B cell (primary cell): ENCODE measurements around the gene THAP4. TPM values are rescaled to one million over a fixed set of nuclear protein-coding genes. Genes with fewer than 3 reads are reported as not detected.

Experiments
- ATAC-seq: fragments of 200-7000 bp; cut with Tn5 transposase; one replicate; pipeline ENCODE4 v1.10.0; 2021; ENCODE audit warnings: low read depth, mild to moderate bottlenecking, moderate number of reproducible peaks, moderate library complexity
- CTCF ChIA-PET: fragments of 350-600 bp; sonication (Branson Sonifier 250); formaldehyde crosslinking; loops from one replicate; lab custom pipeline; 2021; ENCODE audit warnings: antibody characterized with exemption, inconsistent platforms; lab: Charles Lee
- POLR2A ChIA-PET: fragments of 350-600 bp; sonication (Branson Sonifier 250); formaldehyde crosslinking; loops from one replicate; lab custom pipeline; 2021; ENCODE audit warnings: antibody characterized with exemption; lab: Charles Lee
- DNase-seq: peaks from one replicate; pipeline ENCODE4 v3.0.0; 2013
- H2AFZ ChIP-seq: 2 replicates; pipeline ENCODE4 v1.6.1; 2012; ENCODE audit warnings: mild to moderate bottlenecking, low read depth, low read length; ENCODE audit not compliant: insufficient read depth, poor library complexity, severe bottlenecking
- H3K27ac ChIP-seq, 2 donors: 1 replicate in 1 of 2; 2 replicates in 1 of 2; pipeline ENCODE4 v1.5.1; 2012 to 2013; ENCODE audit warnings: low read length in 2 of 2, mild to moderate bottlenecking in 2 of 2, moderate library complexity in 1 of 2
- H3K27me3 ChIP-seq, 4 experiments: fragments of 200-600 bp in 1 of 4; sonication (generic) in 1 of 4; replicated peaks in 1 of 4; 1 replicate in 2 of 4; 2 replicates in 2 of 4; pipeline versions ENCODE4 v1.6.1 to v1.7.0; 2013 to 2016; ENCODE audit warnings: low read length in 3 of 4, mild to moderate bottlenecking in 2 of 4, mixed read lengths in 1 of 4, moderate library complexity in 1 of 4; ENCODE audit not compliant: insufficient read depth in 4 of 4, control insufficient read depth in 3 of 4; ENCODE audit errors: control extremely low read depth in 1 of 4
- H3K36me3 ChIP-seq, 2 experiments: replicated peaks in 1 of 2; 1 replicate in 1 of 2; 2 replicates in 1 of 2; pipeline versions ENCODE4 v1.6.1 to v1.7.1; 2013; ENCODE audit warnings: low read length in 1 of 2; ENCODE audit not compliant: insufficient read depth in 2 of 2, control insufficient read depth in 1 of 2; ENCODE audit errors: control extremely low read depth in 1 of 2, extremely low read depth in 1 of 2
- H3K4me1 ChIP-seq, 2 donors: fragments of 200-600 bp in 1 of 2; sonication (generic) in 1 of 2; 1 replicate in 1 of 2; 2 replicates in 1 of 2; pipeline versions ENCODE4 v1.5.1 to v1.6.1; 2013 to 2017; ENCODE audit warnings: low read length in 2 of 2; ENCODE audit not compliant: control insufficient read depth in 2 of 2, insufficient read depth in 2 of 2
- H3K4me2 ChIP-seq: replicated peaks from 2 replicates; pipeline ENCODE3; 2012; ENCODE audit warnings: mild to moderate bottlenecking, low read depth, low read length; ENCODE audit not compliant: poor library complexity, severe bottlenecking
- H3K4me3 ChIP-seq, 5 experiments: fragments of 200-600 bp in 1 of 5; sonication (generic) in 1 of 5; 1 replicate in 3 of 5; 2 replicates in 2 of 5; pipeline versions ENCODE4 v1.5.1 to v1.7.0; 2011 to 2016; ENCODE audit warnings: low read length in 4 of 5, mild to moderate bottlenecking in 4 of 5, low read depth in 2 of 5, control low read depth in 1 of 5, moderate library complexity in 1 of 5; ENCODE audit not compliant: insufficient read depth in 1 of 5; ENCODE audit errors: control extremely low read depth in 1 of 5, extremely low read depth in 1 of 5
- H3K79me2 ChIP-seq: fragments of 200-600 bp; sonication (generic); one replicate; pipeline ENCODE4 v1.6.0; 2016; ENCODE audit warnings: low read length; ENCODE audit not compliant: control insufficient read depth, insufficient read depth
- H3K9ac ChIP-seq: fragments of 200-600 bp; sonication (generic); 2 replicates; pipeline ENCODE4 v1.6.1; 2017; ENCODE audit warnings: mild to moderate bottlenecking, low read length, moderate library complexity
- H3K9me3 ChIP-seq, 3 donors: one replicate each; pipeline versions ENCODE4 v1.6.1 to v1.7.1; 2013; ENCODE audit warnings: low read length in 2 of 3; ENCODE audit not compliant: control insufficient read depth in 2 of 3, insufficient read depth in 1 of 3; ENCODE audit errors: control extremely low read depth in 1 of 3
- H4K20me1 ChIP-seq: 2 replicates; pipeline ENCODE4 v1.6.0; 2012; ENCODE audit warnings: mild to moderate bottlenecking, low read length; ENCODE audit not compliant: insufficient read depth, control insufficient read depth, poor library complexity, severe bottlenecking
- H3K27ac Mint-ChIP-seq: one replicate; pipeline ENCODE4 v1.8.0; 2021; ENCODE audit warnings: mixed read lengths
- H3K27me3 Mint-ChIP-seq: one replicate; pipeline ENCODE4 v1.8.0; 2021; ENCODE audit warnings: mixed read lengths
- H3K4me1 Mint-ChIP-seq: one replicate; pipeline ENCODE4 v1.8.0; 2021; ENCODE audit warnings: mixed read lengths
- H3K4me3 Mint-ChIP-seq: one replicate; pipeline ENCODE4 v1.8.0; 2021; ENCODE audit warnings: mixed read lengths
- H3K9me3 Mint-ChIP-seq: one replicate; pipeline ENCODE4 v1.8.0; 2022; ENCODE audit warnings: mixed read lengths; ENCODE audit not compliant: insufficient read depth
- EZH2 ChIP-seq: IDR thresholded peaks from 2 replicates; pipeline ENCODE4 v1.6.1; 2012; ENCODE audit warnings: borderline replicate concordance, low read depth, mild to moderate bottlenecking, moderate library complexity, low read length; ENCODE audit not compliant: insufficient read depth, poor library complexity, severe bottlenecking
- WGBS: methylation state at CpG from one replicate; pipeline ENCODE4 v1.1.5; 2013; ENCODE audit warnings: missing lambda C conversion rate; ENCODE audit not compliant: insufficient coverage; 5-methylcytosine and 5-hydroxymethylcytosine counted together
- intact Hi-C: fragments of 100-400 bp; cut with micrococcal nuclease; formaldehyde crosslinking; loops from one replicate; pipeline ENCODE4 v1.10.0; 2022
- polyA plus RNA-seq: library from polyadenylated mRNA; depleted of rRNA; stranded (reverse); fragments of >200 nt; gene quantifications from 2 replicates; pipeline ENCODE4 v1.2.3, GENCODE V29; 2012
- total RNA-seq, 2 donors: library from RNA; stranded (reverse); fragments of 120-200 nt in 1 of 2; gene quantifications; 1 replicate in 1 of 2; 2 replicates in 1 of 2; pipeline versions ENCODE4 v1.2.3 to v1.2.4, GENCODE V29; 2013 to 2022
- TF ChIP-seq, protein P1 (sequence below): fragments of 200-600 bp; IDR thresholded peaks from one replicate; pipeline ENCODE4 v1.8.0; 2022; ENCODE audit warnings: antibody characterized with exemption, mild to moderate bottlenecking

THAP4 gene
- total and polyA plus RNA-seq, 2 donors (not counting 1 experiment from before 2014, with no cell fraction given), result 26.5 to 41.0 TPM

DNA sequence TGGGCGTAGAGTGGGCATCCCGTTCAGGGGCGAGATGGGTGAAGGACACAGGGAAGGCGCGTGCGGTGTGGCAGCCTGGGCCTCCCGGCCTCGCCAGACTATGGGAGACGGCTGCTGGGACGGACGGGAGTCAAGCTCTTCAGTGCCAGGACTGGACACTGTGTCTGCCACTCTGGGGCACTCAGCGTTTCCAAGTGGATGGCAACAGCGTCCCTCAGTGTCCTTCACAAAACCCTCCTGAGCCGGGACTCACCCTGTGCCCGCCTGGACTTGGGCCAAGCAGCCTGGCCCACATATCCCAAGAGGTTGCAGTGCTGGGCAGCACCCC is 94.7 kb downstream of the THAP4 start:
- DNase-seq, result no peak
- Histone ChIP-seq H3K9me3 (peaks cover 0 to 12% (median 0%) of the 10 kb centered on the region in 3 donors), H3K36me3 (no peaks in the 10 kb centered on the region), H3K79me2 (no peaks in the 10 kb centered on the region), H3K4me3 (no peak overlapping the region), H3K4me2 (no peak overlapping the region), H4K20me1 (no peaks in the 10 kb centered on the region), H3K27me3 (peaks cover 0 to 59% (median 20%) of the 10 kb centered on the region in 4 experiments), H3K4me1 (peaks cover 12 to 13% of the 10 kb centered on the region in 2 donors), H3K9ac (no peak overlapping the region), H2AFZ (no peak overlapping the region), H3K27ac (no peak overlapping the region)
- peaks cover 3% of the 10 kb centered on the region for H3K4me1 Mint-ChIP-seq
- ChIA-PET CTCF (no interaction called here), POLR2A (no interaction called here)
- H3K27me3 Mint-ChIP-seq, result peaks cover 19% of the 10 kb centered on the region
- 83% methylated on average over 15 of the region's 15 CpGs for WGBS
- no peak for TF ChIP-seq EZH2
- TF ChIP-seq, protein P1, sequence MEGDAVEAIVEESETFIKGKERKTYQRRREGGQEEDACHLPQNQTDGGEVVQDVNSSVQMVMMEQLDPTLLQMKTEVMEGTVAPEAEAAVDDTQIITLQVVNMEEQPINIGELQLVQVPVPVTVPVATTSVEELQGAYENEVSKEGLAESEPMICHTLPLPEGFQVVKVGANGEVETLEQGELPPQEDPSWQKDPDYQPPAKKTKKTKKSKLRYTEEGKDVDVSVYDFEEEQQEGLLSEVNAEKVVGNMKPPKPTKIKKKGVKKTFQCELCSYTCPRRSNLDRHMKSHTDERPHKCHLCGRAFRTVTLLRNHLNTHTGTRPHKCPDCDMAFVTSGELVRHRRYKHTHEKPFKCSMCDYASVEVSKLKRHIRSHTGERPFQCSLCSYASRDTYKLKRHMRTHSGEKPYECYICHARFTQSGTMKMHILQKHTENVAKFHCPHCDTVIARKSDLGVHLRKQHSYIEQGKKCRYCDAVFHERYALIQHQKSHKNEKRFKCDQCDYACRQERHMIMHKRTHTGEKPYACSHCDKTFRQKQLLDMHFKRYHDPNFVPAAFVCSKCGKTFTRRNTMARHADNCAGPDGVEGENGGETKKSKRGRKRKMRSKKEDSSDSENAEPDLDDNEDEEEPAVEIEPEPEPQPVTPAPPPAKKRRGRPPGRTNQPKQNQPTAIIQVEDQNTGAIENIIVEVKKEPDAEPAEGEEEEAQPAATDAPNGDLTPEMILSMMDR, result no peak
- intact Hi-C loops, result no loop called here
- peak overlapping the region; percentile 54 for H3K4me3 Mint-ChIP-seq
- no peak for ATAC-seq
- H3K9me3 Mint-ChIP-seq, result no peaks in the 10 kb centered on the region
- no peak overlapping the region for H3K27ac Mint-ChIP-seq

DNA sequence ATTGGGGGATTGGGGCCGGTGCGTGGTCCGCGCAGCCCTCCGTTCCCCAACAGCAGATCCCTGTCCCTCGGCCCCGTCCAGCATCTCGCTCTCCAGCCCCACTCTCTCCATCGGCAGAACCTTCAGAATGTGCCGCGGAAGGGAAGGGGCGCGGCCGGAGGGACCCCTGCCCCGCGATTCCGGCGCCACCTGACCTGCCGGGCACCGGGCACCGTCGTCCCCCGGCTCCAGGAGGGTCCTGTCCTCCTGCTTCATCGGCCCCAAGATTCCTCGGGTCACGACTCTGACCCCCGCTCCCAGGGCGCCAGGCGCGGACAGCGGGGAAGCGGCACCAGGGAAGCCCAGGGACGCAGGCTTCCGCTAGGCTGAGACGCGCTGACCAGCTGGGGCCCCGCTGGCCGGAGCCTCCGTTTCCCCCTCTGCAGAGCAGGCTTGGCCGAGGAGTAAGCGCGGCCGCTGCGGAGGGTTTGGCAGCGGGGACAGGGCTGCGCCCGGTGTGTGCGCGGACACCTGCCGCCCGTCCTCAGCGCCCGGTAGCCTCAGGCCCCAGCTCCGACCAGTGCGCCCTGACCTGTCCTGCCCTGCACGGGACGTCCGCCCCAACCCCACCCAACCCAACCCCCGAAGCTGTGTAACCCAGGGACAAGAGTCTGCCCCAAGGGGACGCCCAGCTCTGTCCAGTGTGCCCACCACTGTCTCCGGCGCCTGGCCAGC is 95.2 kb downstream of the THAP4 start:
- 33% methylated on average over 51 of the region's 62 CpGs for WGBS
- no peak overlapping the region for H2AFZ ChIP-seq
- Mint-ChIP-seq H3K27ac (no peak overlapping the region), H3K4me3 (peak overlapping the region; percentile 54), H3K4me1 (peaks cover 3% of the 10 kb centered on the region), H3K27me3 (peaks cover 19% of the 10 kb centered on the region), H3K9me3 (no peaks in the 10 kb centered on the region)
- no peak for DNase-seq
- TF ChIP-seq EZH2, result no peak
- TF ChIP-seq, protein P1, result no peak
- ChIA-PET POLR2A (no interaction called here), CTCF (no interaction called here)
- no peaks in the 10 kb centered on the region for H3K79me2 ChIP-seq
- H4K20me1 ChIP-seq, result no peaks in the 10 kb centered on the region
- peaks cover 0 to 12% (median 0%) of the 10 kb centered on the region in 3 donors for H3K9me3 ChIP-seq
- H3K4me1 ChIP-seq, result peaks cover 12 to 13% of the 10 kb centered on the region in 2 donors
- H3K4me3 ChIP-seq, result peak overlapping the region in 1 of 5 experiments; percentile 50
- H3K36me3 ChIP-seq, result no peaks in the 10 kb centered on the region
- H3K9ac ChIP-seq, result peak overlapping the region; percentile 50
- intact Hi-C loops, result loop anchor here (1.0 kb wide), 1 partner anchor 33 kb away; the partner anchor contains the start of gene STK25
- H3K4me2 ChIP-seq, result peak overlapping the region; percentile 70
- no peak for ATAC-seq
- H3K27me3 ChIP-seq, result peaks cover 0 to 56% (median 20%) of the 10 kb centered on the region in 4 experiments
- H3K27ac ChIP-seq, result no peak overlapping the region
